Measurements from ENCODE around the gene DEFB128.
A peak's percentile ranks its signal among the peaks of the same experiment; 100 is the strongest.
"Not testable (repeated sequence)": the region's sequence is repeated elsewhere in the genome, so short reads cannot be mapped to it uniquely, and the experiment has no call there.

The DEFB128 gene

DNA sequence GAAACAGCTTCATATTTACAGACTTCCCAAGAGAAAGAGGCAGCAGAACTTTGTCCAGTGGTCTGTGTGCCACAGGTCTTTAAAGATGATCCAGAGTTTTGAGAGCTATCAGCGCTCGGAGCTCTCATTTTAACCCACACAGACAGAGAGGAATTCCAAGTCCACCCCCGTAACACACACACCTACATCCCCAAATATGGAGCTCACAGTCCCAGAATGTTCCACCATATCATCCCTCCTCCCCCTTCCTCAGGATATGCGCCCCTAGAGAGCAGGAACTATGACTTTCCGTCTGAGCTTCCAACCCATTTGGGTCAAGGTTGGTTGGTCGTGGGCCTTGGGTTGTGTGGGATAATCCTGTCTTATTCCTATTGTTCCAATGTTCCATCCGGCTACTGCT lies at the start of gene DEFB128:
Gene DEFB128, minus strand, starts transcription at position 101 of the 400 bp plus-strand sequence. Its CDS starts 88 bp downstream, at position 13.
- ChIA-PET CTCF (no interaction called here), POLR2A (no interaction called here)
- DNase-seq (ENCODE audit: extremely low spot score) = no peak
- TF ChIP-seq, protein P1, sequence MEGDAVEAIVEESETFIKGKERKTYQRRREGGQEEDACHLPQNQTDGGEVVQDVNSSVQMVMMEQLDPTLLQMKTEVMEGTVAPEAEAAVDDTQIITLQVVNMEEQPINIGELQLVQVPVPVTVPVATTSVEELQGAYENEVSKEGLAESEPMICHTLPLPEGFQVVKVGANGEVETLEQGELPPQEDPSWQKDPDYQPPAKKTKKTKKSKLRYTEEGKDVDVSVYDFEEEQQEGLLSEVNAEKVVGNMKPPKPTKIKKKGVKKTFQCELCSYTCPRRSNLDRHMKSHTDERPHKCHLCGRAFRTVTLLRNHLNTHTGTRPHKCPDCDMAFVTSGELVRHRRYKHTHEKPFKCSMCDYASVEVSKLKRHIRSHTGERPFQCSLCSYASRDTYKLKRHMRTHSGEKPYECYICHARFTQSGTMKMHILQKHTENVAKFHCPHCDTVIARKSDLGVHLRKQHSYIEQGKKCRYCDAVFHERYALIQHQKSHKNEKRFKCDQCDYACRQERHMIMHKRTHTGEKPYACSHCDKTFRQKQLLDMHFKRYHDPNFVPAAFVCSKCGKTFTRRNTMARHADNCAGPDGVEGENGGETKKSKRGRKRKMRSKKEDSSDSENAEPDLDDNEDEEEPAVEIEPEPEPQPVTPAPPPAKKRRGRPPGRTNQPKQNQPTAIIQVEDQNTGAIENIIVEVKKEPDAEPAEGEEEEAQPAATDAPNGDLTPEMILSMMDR (IDR thresholded peaks at IDR 0.05; ENCODE audit: control extremely low read depth, extremely low read depth, low read depth, missing control alignments) = no peak

DNA sequence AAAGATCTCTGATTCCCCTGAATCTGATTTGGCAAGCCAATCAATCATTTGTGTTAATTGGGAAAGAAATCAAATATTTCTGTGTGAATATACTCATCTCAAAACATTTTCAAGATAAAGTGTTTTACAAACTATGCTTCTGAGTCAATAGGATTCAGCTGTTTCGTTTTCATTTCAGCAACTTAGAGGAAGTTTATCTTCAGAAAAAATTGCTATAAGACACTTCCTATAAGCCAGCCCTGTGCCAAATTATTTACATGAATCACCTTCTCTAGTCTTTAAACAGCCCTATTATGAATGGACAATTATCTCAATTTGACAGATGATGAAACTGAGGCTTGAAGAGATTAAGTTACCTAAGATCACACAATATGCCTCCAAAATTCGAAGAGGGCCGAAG lies 48.4 kb upstream of the DEFB128 start:
- TF ChIP-seq, protein P1 (IDR thresholded peaks at IDR 0.05; ENCODE audit: control extremely low read depth, extremely low read depth, low read depth, missing control alignments) = no peak
- DNase-seq (ENCODE audit: extremely low spot score) = peak; percentile 28
- ChIA-PET POLR2A (no interaction called here), CTCF (interaction anchor here (0.8 to 2.7 kb wide), 3 partner anchors 12 to 93 kb away, joined by 3 to 6 read pairs (median 5); no protein-coding TSS in a partner anchor)

DNA sequence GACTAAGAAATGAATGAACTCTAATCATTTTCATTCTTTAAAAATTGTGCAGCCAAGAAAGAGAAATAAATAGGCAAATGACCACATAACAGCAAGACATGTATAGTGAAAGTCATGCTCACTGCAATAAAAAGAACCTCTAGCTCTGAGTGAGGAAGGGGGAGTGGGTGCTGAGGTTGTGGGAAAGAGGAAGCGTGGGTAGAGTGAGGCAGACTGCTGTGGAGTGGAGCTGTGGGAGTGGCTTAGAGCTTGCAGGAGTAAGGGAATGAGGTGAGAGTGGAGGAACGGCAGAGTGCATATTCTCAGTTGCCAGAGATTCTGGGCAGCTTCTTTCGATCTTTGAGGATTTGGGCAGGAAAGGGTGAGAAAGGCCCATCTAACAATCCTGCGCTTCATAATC lies 48.0 kb upstream of the DEFB128 start:
- ChIA-PET POLR2A (no interaction called here), CTCF (interaction anchor here (0.8 to 2.7 kb wide), 3 partner anchors 12 to 93 kb away, joined by 3 to 6 read pairs (median 5); no protein-coding TSS in a partner anchor)
- DNase-seq (ENCODE audit: extremely low spot score) = peak; percentile 34
- TF ChIP-seq, protein P1 (IDR thresholded peaks at IDR 0.05; ENCODE audit: control extremely low read depth, extremely low read depth, low read depth, missing control alignments) = no peak

DNA sequence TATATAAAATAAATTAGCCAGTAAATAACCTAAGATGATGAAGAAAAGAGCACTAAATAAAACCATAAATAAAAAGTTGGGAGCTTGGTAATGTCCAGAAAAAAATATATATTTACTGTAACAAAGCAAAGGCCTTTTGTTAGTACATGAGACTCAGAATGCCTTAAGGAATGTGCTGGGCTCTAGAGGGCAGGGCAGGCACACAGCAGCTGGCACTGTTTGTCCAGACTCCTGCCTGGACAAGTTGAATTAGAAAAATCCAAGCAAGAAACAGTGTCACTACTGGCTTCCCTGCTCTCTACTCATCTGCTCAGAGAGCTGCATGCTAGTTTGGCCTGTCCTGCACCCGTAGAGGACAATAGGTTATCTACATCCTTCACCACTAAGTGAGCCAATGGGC lies 46.4 kb upstream of the DEFB128 start:
- TF ChIP-seq, protein P1 (IDR thresholded peaks at IDR 0.05; ENCODE audit: control extremely low read depth, extremely low read depth, low read depth, missing control alignments) = no peak
- ChIA-PET POLR2A (no interaction called here), CTCF (interaction anchor here (1.5 kb wide), 1 partner anchor 10 kb away, joined by 4 read pairs; the partner anchor contains the start of gene DEFB129)
- DNase-seq (ENCODE audit: extremely low spot score) = no peak

DNA sequence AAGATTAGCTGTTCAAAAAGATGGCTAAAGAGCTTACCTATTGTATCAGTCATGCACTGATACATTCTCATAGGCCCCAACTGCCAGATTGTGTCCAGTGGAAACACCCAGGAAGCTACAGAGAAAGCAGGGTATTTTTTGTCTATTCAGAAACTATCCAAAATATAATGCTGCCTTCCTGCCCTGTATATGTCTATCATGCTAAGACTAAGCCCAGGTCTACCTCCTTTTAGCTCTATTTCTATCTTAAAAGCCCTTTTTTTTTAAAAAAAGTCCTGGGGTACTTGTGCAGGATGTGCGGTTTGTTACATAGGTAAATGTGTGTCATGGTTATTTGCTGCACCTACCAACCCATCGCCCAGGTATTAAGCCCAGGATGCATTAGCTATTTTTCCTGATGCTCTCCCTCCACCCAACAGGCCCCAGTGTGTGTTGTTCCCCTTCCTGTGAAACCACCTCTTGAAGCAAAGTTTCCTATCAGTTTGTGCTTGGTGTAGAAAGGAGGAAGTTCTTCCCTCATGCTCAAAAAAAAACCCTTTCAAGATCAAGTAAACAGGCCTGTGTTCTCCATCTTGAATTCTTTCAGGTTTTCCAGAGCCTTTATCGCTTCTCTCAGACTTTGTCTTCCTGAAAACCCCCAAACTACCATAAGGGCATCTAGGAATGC lies 38.1 kb upstream of the DEFB128 start:
- CTCF ChIA-PET = interaction anchor here (1.0 to 1.8 kb wide), 5 partner anchors 9 to 103 kb away, joined by 4 to 9 read pairs (median 5); no protein-coding TSS in a partner anchor
- POLR2A ChIA-PET = no interaction called here
- TF ChIP-seq, protein P1 (IDR thresholded peaks at IDR 0.05; ENCODE audit: control extremely low read depth, extremely low read depth, low read depth, missing control alignments) = no peak
- no peak for DNase-seq (ENCODE audit: extremely low spot score)

DNA sequence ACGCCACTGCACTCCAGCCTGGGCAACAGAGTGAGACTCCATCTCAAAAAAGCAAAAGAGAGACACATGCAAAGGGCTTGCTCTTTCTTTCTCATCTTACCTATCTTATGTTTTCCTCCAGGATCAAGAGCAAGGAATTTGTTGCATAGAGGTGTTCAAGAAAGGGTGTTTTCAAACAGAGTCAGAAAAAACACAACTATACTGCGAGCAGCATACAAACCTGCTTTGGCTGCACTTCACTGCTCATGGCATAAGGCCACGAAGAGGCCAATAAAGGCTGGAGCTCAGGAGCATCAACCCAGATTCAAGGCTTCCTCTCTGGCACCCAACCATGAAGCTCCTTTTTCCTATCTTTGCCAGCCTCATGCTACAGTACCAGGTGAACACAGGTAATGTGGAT lies 37.4 kb upstream of the DEFB128 start, which contains the start of gene DEFB129:
Gene DEFB129, plus strand, starts transcription at position 301 of the 400 bp plus-strand sequence. Its CDS starts 31 bp downstream, at position 332.
- ChIA-PET POLR2A (no interaction called here), CTCF (interaction anchor here (1.0 to 1.9 kb wide), 6 partner anchors 9 to 103 kb away, joined by 4 to 9 read pairs (median 6); no protein-coding TSS in a partner anchor)
- no peak for DNase-seq (ENCODE audit: extremely low spot score)
- TF ChIP-seq, protein P1 (IDR thresholded peaks at IDR 0.05; ENCODE audit: control extremely low read depth, extremely low read depth, low read depth, missing control alignments) = no peak

DNA sequence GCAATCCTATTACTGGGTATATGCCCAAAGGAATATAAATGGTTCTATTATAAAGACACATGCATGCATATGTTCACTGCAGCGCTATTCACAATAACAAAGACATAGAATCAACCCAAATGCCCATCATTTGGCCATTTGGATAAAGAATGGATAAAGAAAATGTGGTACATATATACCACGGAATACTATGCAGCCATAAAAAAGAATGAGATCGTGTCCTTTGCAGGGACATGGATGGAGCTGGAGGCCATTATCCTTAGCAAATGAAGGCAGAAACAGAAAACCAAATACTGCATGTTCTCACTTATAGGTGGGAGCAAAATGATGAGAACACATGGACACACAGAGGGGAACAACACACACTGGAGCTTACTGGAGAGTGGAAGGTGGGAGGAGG lies 36.4 kb upstream of the DEFB128 start:
- POLR2A ChIA-PET; DNase-seq (ENCODE audit: extremely low spot score): not testable (repeated sequence)
- CTCF ChIA-PET = interaction anchor here (1.8 to 1.9 kb wide), 4 partner anchors 9 to 13 kb away, joined by 4 to 6 read pairs (median 6); no protein-coding TSS in a partner anchor

All from GM10248 (cell line).